ENCODE measurements around the gene XAB2.

DNA sequence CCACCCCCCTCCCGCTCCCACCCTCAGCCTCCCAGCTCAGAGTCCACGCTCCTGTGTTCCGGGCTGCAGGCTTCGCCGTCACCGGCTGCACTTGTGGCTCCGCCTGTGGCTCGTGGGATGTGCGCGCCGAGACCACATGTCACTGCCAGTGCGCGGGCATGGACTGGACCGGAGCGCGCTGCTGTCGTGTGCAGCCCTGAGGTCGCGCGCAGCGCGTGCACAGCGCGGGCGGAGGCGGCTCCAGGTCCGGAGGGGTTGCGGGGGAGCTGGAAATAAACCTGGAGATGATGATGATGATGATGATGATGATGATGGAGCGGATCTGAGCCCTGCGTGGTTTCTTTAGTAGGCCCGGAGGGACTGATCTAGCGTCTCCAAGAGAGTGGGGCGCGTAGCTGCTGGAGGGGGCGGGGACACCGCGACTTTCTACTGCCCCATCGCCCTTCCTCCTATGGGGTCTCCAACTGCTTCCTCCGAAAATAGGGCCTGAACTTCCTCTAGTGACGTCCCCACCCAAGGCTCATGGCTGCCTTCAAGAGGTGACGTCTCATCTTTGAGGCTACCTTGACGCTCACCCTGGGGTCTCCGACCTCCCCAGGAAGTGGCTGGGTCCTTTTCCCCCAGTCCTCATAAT, 40.9 kb upstream of the XAB2 start:
- TF ChIP-seq POLR2AphosphoS5 (IDR thresholded peaks at IDR 0.05; ENCODE audit: borderline replicate concordance, low read depth, low read length) (no peak), EZH2 (IDR thresholded peaks at IDR 0.05) (no peak)
